ENCODE results near the gene ZNF853. TPM values are rescaled to one million over a fixed set of nuclear protein-coding genes. Genes with fewer than 3 reads are reported as not detected.

Gene ZNF853
- total and polyA plus RNA-seq, 2 donors (not counting 3 experiments of a cell fraction or from before 2014, with no cell fraction given): 0.47 to 0.58 TPM

DNA sequence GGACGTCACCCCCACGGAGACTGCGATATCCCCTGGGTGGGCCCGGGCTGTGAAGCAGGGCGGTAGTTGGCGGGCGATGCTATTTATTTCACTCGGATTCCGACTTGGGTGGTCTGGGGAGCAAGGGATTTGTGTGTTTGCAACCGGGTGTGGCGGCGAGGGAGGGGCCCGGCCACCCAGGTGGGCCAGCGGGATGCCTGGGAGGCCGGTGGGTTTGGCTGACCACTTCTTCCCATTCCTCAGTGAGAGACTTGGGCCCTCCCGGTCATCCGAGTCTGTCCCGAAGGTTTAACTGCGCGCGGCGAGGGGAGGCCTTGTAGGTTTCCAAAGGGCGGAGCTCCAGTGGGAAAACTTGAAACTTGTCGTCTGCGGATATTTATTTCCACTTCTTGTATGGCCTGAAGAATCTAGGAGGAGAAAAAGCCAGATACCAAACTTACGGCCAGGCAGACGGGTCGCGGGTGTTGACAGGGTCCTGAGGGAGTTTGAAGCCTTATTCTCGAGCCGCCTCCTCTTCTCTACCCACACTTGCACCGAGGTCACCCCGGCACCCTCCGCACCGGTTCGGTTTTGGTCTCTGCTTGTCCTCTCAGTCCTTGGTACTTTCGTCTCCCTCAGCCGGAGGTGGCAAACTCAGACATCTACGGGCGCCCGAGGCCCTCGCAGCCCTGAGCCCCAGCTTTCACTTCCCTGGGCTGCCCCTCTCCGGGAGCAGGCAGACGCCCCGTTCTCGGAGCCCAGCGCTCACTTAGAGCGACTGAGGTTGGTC is 39.6 kb downstream of the ZNF853 start:
- POLR2A ChIA-PET: no interaction called here
- FAIRE-seq (no peak), DNase-seq (ENCODE audit: low read depth, low spot score) (no peak)
- H2AFZ ChIP-seq (ENCODE audit: low read depth, low read length): no peak overlapping the region
- no peak for TF ChIP-seq GATA2 (IDR thresholded peaks at IDR 0.05; ENCODE audit: insufficient read depth, insufficient read length, low read depth, low read length)
- TF ChIP-seq POLR2A (IDR thresholded peaks at IDR 0.05; ENCODE audit: low read depth, low read length): no peak
- TF ChIP-seq, protein P1, sequence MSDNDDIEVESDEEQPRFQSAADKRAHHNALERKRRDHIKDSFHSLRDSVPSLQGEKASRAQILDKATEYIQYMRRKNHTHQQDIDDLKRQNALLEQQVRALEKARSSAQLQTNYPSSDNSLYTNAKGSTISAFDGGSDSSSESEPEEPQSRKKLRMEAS (IDR thresholded peaks at IDR 0.05; ENCODE audit: insufficient read depth, insufficient read length): no peak
- no peak for TF ChIP-seq MYC (IDR thresholded peaks at IDR 0.05; ENCODE audit: low read depth, low read length)
- TF ChIP-seq POLR2AphosphoS5 (IDR thresholded peaks at IDR 0.05; ENCODE audit: insufficient read depth, low read depth, low read length): no peak
- no peak for TF ChIP-seq JUN (IDR thresholded peaks at IDR 0.05; ENCODE audit: borderline replicate concordance, insufficient read depth, insufficient read length, low read depth)
- no peak for TF ChIP-seq EZH2 (IDR thresholded peaks at IDR 0.05; ENCODE audit: borderline replicate concordance, low read depth, low read length, severe bottlenecking)
- no peak for TF ChIP-seq FOS (IDR thresholded peaks at IDR 0.05; ENCODE audit: borderline replicate concordance, insufficient read depth, low read length)
- TF ChIP-seq, protein P2, sequence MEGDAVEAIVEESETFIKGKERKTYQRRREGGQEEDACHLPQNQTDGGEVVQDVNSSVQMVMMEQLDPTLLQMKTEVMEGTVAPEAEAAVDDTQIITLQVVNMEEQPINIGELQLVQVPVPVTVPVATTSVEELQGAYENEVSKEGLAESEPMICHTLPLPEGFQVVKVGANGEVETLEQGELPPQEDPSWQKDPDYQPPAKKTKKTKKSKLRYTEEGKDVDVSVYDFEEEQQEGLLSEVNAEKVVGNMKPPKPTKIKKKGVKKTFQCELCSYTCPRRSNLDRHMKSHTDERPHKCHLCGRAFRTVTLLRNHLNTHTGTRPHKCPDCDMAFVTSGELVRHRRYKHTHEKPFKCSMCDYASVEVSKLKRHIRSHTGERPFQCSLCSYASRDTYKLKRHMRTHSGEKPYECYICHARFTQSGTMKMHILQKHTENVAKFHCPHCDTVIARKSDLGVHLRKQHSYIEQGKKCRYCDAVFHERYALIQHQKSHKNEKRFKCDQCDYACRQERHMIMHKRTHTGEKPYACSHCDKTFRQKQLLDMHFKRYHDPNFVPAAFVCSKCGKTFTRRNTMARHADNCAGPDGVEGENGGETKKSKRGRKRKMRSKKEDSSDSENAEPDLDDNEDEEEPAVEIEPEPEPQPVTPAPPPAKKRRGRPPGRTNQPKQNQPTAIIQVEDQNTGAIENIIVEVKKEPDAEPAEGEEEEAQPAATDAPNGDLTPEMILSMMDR (IDR thresholded peaks at IDR 0.05; ENCODE audit: extremely low read depth in 1 of 2, insufficient read depth in 1 of 2, low read depth in 1 of 2, low read length in 2 of 2): no peak
- CTCF ChIA-PET: no interaction called here
- H4K20me1 ChIP-seq (replicated peaks; ENCODE audit: control insufficient read depth, extremely low read depth, insufficient read depth, low read length): no peaks in the 10 kb centered on the region
- dilution Hi-C loops (cut with MboI; ENCODE audit: extremely low pct_ligation_motif_present, low sequenced_read_pairs) (no loop called here), intact Hi-C loops (cut with micrococcal nuclease) (no loop called here)
- H3K9me3 ChIP-seq (replicated peaks; ENCODE audit: control insufficient read depth, insufficient read depth, low read length): no peaks in the 10 kb centered on the region
- no peaks in the 10 kb centered on the region for H3K27me3 ChIP-seq (ENCODE audit: control insufficient read depth in 2 of 2, insufficient read depth in 2 of 2, low read length in 2 of 2)
- TSS peak; percentile 47 for BruUV-seq (replicated peaks)
- H3K9ac ChIP-seq (replicated peaks; ENCODE audit: extremely low read depth, insufficient read depth, low read length): no peak overlapping the region
- H3K79me2 ChIP-seq (ENCODE audit: control insufficient read depth, insufficient read depth, low read length): no peaks in the 10 kb centered on the region
- no peaks in the 10 kb centered on the region for H3K9me1 ChIP-seq (replicated peaks; ENCODE audit: control insufficient read depth, extremely low read depth, insufficient read depth, low read length)
- no peak overlapping the region for H3K4me3 ChIP-seq (replicated peaks in 1 of 3; ENCODE audit: insufficient read depth in 1 of 3, low read depth in 1 of 3, low read length in 3 of 3)
- H3K4me2 ChIP-seq (ENCODE audit: insufficient read depth, low read length): no peak overlapping the region
- H3K4me1 ChIP-seq (ENCODE audit: control insufficient read depth, extremely low read depth, insufficient read depth, low read length): no peaks in the 10 kb centered on the region
- H3K27ac ChIP-seq (ENCODE audit: insufficient read depth, low read depth, low read length): no peak overlapping the region
- peaks cover 0 to 12% of the 10 kb centered on the region in 2 experiments for H3K36me3 ChIP-seq (ENCODE audit: control insufficient read depth in 2 of 2, extremely low read depth in 1 of 2, insufficient read depth in 2 of 2, low read length in 2 of 2)
